SK-N-DZ (cell line): ENCODE measurements around the gene GPR15. TPM values are rescaled to one million over a fixed set of nuclear protein-coding genes. Genes with fewer than 3 reads are reported as not detected.

ENCODE experiments used
- DNase-seq: peaks from one replicate; pipeline ENCODE4 v3.0.0-alpha.2; 2015; ENCODE audit warnings: low spot score
- polyA plus RNA-seq, 2 experiments: library from polyadenylated mRNA; depleted of rRNA; stranded (reverse); fragments of >200 nt; gene quantifications; 2 replicates each; pipeline ENCODE4 v1.2.3, GENCODE V29; 2014

GPR15 gene
- polyA plus RNA-seq (2014; cell fraction: cytosol; rRNA removed): 1.9 and 2.3 TPM in 2 replicates
- 1.5 and 2.2 TPM in 2 replicates for polyA plus RNA-seq (2014; cell fraction: nucleus; rRNA removed)

- no peak for DNase-seq
Measured at GRCh38 chr3:98531622-98532274, at the start of gene GPR15. Gene GPR15 (plus strand): TSS chr3:98531978. CDS start chr3:98532034, 56 bp downstream.

GRCh38 chr3:98482717-98483482, 48.9 kb upstream of the GPR15 start:
- DNase-seq: no peak

DNA sequence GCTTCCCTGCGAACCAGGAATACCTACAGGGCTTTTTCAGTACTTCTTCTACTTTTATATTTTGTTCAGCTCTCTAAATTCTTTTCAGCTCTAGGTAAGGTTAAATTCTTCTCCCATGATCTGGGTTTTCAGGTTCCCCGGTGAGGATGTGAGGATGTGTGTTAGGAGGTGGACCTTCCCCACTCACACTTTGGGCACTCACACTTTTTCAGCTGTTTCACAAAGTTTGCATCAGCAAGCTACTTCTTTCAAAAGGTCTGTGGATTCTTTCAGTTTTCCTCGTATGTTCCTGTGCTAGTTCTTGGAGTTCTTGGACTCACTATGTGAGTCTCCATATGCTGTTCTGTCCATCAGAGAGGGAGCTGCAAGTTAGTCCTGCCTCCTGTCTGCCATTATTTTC, 48.2 kb upstream of the GPR15 start:
- DNase-seq: no peak

DNA sequence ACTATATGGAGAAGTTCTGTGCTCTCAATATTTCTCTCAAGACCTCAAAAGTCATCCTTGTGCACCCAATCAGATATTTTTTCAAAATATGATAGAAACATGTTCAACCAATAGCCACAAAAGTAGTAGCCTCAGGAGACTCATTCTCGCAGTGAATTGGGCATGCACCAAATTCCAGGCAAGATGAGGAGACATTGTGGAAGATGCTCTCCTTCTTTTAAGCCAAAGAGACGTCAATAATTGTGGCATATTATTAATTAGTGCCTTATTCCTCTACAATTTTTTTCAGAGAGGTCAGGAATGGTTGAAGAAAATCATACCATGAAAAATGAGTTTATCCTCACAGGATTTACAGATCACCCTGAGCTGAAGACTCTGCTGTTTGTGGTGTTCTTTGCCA, 34.4 kb upstream of the GPR15 start, which contains the start of gene OR5K2:
Gene OR5K2 (plus strand): TSS at position 301 of the 400 bp plus-strand sequence. CDS start 0 bp downstream, at position 301.
- DNase-seq: no peak

- DNase-seq: no peak
Measured at GRCh38 chr3:98500019-98500418, 31.8 kb upstream of the GPR15 start.

GRCh38 chr3:98501270-98501669, 30.5 kb upstream of the GPR15 start:
- DNase-seq: no peak

GRCh38 chr3:98501863-98502576, 29.8 kb upstream of the GPR15 start:
- no peak for DNase-seq

DNA sequence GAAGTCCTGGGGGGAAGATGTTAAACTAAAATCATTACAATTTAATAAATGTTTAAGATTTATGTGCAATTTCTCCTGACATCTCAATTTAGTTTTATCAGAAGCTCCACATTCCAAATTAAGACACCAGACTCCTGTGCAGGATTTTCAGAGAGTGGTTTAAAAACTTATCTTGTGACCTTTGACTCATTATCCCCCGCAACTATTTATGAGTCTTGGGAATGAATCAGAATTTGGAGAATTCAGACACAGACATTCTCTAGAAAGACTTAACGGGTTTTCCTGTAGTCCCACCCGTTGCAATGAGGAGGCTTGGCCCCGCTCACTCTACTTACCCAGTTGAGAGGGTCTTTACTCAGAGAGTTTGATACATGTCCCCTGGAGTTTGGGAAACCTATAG, 27.2 kb upstream of the GPR15 start:
- DNase-seq: no peak

- DNase-seq: no peak
Measured at GRCh38 chr3:98508582-98508981, 23.2 kb upstream of the GPR15 start.

DNA sequence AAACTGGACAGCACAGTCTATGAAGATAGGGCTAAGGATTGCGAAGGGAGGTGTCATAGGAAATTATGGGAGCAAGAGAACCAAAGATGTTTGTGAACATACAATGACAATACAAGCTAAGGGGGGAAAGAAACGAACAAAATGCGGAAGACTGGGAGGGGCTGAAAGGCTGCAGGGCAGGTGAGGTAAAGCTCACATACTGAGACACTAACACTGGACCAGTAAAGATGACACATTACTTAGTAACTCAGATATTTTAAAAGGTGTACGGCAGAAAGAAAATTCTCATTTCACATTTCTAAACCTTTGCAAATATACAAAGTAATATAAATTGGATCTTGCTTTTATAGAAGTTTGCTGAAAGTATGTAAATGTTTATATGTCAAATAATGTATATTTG, 19.2 kb upstream of the GPR15 start:
- no peak for DNase-seq

DNA sequence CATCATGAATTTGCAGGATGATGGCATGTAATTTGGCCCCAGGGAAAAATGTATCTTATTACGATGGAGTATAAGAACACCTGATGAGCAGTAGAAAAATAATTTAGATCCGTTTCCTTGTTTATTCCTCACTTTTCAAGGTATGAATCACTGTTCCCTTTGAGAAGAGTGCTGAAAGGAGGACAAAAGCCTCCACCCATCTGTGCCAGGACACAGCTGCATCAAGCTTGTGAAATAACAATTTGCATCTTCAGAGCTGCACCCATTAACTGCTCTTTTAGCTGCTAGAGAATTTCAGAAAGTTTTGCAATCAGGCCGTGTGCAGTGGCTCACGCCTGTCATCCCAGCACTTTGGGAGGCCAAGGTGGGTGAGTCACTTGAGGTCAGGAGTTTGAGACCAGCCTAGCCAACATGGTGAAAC, 18.7 kb upstream of the GPR15 start:
- no peak for DNase-seq

- no peak for DNase-seq
Measured at GRCh38 chr3:98513736-98514135, 18.0 kb upstream of the GPR15 start.

DNA sequence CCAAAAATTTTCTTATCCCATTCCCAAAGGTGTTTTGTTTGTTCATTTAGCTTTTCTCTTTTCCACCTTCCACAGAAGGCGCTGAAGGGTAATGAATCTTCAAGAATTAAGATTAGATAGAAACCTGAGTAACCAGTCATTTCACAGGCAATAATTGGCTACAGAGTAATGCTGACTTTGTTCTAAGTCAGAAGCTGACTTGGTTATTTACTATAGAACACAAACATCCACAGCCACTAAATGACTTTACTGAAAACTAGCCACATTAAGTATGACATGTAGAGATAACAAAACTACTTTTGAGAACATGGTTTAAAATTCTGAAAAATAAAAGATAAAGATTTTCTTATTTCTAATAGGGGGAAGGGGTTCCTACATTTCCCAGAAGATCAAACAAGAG, 16.8 kb upstream of the GPR15 start:
- DNase-seq: no peak

- no peak for DNase-seq
Measured at GRCh38 chr3:98518816-98519215, 13.0 kb upstream of the GPR15 start.

- no peak for DNase-seq
Measured at GRCh38 chr3:98519351-98519750, 12.4 kb upstream of the GPR15 start.

DNA sequence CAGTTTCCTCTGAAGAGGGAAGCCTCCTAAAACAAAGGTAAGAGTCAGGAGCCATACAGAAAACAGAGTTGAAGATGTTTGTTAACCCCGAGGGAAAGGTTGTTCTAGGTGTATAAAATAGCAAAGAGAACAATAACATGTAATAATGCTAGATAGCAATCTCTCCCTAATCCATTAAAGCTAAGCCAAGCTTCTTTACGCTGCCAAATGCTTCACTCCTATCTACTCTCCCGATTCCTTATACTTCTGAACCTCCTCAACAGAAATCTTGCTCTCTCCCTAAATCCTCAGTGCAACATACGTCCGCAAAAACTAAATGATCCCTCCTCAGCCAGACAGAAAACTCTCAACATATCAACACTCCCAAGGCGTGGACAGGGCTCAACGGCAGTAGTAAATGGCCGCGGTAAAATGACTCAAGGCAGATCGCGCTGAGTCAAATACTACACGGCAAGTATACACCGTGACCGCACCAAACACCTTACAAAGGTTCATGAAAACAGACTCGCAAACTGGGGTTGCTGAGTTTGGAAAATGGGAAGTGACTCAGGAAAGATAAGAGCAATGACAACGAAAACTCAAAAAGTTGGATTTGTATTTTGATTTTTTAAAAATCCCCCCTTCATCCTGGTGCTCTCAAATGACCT, 9.8 kb upstream of the GPR15 start:
- DNase-seq: peak; percentile 36

DNA sequence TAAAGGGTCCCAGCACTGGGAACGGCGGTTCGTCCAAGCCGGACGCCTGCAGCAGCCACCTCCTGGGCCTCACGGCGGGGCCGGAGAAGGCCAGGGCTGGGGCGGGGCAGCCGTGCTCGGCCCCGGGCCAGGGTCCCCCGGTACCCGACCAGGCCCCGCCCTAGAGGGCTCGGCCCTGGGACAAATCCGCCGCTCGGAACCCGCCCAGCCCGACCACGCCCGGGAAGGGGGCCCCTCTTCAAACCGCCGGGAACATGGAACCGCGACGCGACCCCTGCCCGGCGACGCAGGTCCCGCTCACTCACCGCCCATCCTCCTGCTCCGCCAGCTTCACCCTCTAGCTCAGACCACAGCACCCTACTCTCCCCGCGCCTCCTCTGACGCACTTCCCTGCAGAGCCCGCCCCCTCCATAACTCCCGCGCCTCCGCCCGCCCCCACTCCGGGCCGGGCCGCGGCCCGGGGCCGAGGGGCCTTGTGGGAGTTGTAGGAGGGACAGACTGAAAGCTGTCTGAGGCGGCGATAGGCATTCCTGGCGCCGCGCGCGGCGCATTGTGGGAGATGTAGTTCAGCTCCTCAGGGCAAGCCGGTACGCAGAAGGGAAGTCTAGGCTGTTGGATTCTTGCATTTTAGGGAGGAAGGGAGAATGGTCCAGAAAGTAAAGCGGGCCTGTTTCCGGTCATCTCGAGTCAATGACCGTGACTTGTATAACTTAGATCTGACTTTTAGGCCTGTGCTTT, 9.1 kb upstream of the GPR15 start, which contains the start of gene CLDND1:
Gene CLDND1 (minus strand): TSS at position 359 of the 738 bp plus-strand sequence. CDS start 1,478 bp downstream, outside the sequence.
- DNase-seq: peak; percentile 96

DNA sequence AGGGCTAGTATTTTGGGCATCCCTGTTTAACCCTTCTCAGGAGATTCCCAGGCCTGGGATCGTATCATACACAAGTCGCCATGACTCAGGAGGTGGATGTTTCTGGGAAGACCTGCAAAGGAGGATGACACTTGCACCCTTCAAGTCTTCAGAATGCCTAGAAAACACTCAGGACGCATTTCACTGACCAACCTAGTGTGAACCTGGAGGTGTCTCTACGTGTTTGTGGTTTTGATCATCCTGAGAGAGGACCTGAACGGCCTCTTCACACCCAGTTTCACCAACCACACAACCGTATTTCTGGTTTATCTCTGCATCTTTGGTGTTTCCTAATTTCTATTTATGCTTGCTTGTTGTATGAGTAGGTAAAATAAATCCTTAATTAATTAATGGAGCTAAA, 6.3 kb upstream of the GPR15 start:
- no peak for DNase-seq

DNA sequence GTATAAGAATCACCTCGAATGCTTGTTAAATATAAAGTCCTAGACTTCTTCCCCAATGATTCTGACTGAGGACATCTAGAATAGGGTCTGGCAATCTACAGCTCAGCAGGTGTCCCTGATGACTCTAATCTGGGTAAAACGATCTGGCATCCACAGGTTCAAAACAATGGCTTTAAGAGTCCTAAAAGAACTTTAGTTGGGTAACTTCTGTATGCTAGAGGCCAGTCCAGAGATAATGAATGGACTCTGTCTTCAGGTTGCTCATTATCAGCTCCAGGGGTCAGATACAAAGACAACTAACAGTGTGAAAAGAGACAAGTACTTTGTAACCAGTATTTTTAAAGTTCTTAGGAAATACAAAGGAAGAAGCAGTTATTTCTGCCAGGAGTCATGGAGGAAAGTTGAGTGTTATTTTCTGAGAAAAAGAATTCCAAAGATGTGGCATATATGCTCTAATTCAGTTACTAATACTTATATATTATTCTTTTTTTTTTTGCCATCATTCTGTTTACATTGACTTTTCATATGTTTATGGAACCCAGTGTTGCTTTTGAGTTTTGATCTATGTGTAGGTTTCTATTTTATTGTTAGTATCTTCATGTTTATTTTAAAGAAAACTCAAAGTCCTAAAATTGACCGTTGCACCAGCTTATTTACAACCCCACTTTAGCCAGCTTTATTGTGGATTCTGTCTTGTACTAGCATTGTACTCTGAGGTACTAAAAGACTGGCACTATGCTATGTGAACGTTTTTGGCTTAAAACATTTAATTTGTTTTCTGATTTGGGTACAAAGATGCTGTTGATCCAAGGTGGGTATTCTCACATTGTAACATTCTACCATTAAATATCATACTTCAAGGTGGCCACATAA, 3.1 kb upstream of the GPR15 start:
- no peak for DNase-seq
